Ramos (cell line): ENCODE measurements around the gene PHOSPHO2.

Source experiments
- in situ Hi-C: fragments of 300-500 bp; cut with MboI; formaldehyde crosslinking; loops from one replicate; pipeline ENCODE4 v1.14.3; 2022; ENCODE audit warnings: low sequenced_read_pairs; ENCODE audit not compliant: unreplicated experiment

PHOSPHO2 gene

DNA sequence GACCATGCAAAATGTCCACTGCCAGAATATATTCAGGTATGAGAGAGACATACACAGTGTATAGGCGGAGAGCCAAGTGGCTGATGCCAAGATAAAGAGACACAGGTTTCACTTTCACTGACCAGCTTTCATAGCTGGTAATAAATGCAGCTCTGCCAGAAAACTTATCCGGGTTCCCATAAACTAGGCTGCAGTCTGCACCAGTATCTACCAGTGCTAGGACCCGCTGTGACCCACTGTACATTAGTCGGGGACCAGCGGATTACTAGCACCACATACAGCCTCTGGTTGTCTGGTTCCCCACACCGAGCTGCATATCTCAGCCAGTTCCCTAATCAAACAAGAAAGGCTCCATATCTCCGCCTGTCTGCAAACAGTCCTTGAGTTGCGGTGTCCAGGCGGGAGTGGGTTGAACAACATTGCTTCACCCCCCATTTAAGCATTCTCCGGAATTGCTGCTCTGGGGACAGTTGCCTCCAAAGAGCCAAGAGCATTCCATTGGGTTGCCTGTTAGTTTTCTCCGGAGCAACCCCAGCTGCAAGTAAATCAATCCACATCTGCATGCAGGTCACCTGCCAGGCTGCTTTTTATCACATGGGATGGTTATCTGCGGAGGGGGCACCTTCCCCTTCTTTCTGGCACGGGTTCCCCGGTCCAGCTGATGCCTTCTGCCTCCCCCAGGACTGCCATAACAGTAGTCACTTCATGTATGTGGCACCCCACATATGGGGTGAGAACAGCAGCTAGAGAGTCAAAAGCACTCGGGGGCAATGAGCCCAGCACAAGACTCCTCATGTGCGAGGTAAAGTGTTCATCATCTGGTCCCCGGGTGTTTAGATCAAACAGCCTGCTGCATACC, 21.3 kb downstream of the PHOSPHO2 start:
- in situ Hi-C loops: no loop called here

DNA sequence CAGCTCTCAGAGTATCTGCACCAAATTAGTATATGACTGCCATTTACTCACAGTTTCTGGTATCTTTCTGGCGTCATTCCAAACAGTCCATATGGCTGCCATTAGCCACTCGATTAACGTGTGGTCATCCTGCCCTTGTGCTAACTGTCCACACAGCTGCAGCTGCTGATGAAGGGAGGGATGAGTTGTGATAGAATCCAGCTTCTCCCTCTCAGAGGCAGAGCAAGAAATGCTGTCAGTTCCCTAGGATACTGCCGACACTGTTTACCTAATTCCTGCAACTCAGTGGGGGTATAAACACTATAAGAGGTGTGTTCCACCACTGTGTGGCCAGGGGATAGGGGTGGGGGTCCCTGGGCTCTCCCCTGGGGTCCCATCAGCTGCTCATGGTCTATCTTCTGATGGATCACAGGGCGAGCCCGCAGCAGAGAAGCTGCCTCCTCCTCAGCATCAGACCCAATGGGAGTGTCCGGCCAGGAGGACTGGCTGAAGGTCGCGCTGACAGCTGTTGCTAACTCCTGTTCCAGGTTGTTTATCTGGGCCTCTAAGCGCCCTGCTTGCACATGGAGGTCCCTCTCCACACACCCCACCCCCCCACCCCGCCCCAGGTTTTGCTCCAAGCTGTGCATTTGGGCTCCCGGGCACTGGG, 22.1 kb downstream of the PHOSPHO2 start:
- in situ Hi-C loops: no loop called here

DNA sequence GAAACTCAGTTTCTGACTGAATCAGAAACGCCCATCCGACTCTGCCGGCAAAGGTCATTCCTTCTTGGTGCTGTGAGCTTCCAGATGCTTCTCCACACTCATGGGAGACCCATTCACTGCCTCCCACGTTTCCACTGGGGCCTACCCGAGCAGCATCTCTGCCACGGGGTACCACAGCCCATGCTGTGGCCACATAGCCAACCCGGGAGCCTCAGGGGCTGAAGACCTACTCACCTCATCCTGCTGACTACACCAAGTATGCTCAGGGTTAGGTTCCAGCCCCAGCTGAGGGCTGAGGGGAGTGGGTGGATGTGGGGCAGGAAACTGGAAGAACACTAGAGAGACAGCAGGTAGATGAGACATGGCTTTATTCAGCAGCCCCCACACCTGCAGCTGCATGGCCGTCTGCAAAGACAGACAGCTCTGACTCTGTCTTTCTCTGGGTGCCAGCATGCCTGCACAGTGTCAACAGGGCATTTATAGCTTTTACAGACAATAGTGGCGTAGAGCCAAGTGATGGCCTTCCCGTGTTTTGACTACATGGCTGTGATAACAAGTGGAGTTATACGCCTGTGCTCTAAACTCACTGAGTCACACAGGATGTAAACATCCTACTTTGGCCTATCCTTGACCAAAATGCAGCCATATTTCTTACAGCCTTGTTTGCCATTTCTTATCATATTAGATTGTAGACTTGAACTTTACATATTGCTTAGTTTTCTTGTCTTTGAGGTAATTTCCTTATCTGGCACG, 22.8 kb downstream of the PHOSPHO2 start:
- in situ Hi-C loops: no loop called here

DNA sequence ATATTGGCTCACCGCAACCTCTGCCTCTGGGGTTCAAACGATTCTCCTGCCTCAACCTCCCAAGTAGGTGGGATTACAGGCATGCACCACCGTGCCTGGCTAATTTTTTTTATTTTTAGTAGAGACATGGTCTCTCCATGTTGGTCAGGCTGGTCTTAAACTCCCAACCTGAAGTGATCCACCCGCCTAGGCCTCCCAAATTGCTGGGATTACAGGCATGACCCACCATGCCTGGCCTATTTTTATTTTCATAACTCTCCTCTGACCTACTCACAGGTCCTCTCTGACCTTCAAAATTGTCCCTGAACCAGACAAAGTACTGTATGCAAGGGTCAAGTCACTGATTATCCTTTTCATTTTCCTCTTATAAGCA, 23.4 kb downstream of the PHOSPHO2 start:
- in situ Hi-C loops: no loop called here

DNA sequence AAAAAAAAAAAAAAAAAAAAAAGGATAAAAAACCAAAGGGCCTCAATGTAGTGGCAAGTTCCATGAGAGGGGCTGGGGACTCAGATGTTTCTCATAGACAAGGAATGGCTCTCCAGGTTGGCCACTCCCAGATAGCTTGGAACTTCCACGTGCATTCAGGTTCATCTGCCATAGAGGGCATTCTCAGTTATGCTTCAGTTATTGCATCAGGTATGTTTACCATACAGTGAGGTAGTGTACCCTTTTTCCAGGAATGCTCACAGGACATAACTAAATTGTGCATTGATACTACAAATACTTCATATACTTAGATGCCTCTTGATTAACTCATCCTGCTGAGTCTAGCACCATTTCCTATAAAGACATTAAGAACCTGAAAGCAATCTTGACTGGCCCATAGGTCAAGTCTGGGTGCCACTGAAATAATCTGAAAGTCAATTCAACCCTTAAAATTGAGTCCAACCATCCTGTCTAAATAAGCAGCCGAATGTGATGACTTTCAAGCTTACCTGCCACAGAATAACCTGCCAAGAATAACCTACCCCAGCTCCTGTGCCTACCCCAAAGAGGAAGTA, 24.7 kb downstream of the PHOSPHO2 start:
- in situ Hi-C loops: no loop called here

DNA sequence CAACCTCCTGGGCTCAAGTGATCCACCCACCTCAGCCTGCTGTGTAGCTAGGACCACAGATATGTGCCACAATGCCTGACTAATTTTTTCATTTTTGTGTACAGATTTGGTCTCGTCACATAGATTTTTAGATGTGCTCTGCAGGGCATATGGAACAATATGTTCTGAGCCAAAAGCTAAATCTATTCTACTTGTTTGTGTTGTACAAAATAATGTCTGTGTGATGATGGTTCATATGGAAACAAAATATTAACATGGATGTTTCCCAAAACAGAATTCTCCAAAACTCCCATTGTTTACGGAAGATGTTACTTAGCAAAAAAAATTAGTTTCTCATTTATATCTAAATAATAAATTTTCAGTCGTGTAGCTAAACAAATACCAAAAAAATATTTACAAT, 26.7 kb downstream of the PHOSPHO2 start:
- in situ Hi-C loops: no loop called here

DNA sequence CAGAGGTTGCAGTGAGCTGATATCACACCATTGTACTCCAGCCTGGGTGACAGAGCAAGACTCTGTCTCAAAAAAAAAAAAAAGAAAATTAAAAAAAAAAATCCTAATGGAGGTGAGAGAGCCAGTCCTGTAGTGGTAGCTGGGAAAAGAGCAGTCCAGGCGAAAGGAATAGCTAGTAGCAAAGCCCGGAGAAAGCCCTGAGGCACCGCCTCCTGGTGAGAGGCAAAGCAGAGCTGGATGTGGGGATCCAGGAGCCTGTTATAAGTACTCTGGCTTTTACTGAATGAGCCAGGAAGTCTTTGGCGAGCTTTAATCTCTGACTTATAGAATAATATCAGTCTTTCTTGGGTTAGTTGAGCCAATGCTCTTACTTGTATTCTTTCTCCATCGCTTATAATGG, 32.8 kb downstream of the PHOSPHO2 start:
- in situ Hi-C loops: no loop called here

DNA sequence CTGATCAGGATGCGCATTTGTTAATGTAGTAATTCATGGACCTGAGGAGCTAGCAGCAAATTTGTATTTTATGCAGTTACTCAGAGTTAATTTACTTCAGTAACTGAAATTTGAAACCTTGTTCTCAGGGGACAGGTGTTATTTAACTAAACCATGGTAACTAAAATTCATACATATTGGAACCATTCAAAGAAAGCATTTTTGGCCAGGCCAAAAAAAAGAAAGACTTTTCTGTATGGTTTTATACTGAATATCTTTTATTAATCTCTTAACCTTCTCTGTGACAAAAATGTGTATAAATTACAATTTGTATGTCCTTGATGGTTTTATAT, 35.0 kb downstream of the PHOSPHO2 start:
- in situ Hi-C loops: no loop called here

DNA sequence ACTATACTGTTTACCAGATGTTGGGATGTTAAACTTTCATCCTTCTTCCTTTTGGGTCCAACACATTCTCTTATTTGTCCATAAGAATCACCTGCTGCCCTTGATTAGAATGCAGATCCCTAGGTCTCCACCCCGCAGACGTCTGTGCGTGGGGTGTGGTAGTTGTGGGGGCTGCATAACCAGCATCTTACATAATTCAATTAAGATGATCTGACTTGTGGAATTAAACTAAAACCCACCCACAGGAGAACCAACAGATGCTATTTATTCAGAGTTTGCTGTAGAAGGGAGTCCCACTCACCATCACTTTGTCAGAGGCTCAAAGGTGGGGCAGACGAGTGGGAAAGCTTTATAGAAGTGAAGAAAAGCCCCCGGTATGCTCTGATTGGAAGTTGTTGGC, 37.8 kb downstream of the PHOSPHO2 start:
- in situ Hi-C loops: no loop called here

DNA sequence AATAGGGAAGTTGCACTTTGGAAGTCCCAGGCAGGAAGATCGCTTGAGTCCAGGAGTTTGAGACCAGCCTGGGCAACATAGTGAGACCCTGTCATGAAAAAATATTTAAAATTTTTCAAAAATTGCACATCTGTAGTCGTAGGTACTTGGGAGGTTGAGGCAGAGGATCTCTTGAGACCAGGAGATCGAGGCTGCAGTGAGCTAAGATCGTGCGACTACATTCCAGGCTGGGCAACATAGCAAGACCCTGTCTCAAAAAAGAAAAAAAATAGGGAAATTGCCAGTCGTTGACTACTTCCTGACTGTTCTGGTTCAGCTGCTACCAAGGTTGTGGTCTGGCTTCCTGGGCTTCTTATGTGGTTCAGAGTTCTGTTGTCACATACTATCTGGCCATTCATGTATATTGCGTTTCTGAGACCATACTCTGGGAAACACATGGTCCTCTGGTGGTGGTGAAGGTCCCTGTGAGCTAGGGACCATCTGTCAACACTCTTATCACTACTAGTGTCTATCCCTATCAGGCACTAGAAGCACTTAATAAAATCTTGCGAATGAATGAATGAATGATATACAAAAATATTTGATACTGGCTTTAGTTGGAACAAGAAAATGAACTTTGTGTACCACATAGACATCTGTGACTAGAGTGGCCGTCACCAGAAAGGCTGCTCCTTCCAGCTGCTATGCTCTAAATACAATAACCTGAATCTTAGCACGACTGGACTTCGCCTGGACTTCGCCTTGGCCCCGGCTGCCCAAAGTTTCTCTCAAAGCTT, 38.5 kb downstream of the PHOSPHO2 start:
- in situ Hi-C loops: no loop called here

DNA sequence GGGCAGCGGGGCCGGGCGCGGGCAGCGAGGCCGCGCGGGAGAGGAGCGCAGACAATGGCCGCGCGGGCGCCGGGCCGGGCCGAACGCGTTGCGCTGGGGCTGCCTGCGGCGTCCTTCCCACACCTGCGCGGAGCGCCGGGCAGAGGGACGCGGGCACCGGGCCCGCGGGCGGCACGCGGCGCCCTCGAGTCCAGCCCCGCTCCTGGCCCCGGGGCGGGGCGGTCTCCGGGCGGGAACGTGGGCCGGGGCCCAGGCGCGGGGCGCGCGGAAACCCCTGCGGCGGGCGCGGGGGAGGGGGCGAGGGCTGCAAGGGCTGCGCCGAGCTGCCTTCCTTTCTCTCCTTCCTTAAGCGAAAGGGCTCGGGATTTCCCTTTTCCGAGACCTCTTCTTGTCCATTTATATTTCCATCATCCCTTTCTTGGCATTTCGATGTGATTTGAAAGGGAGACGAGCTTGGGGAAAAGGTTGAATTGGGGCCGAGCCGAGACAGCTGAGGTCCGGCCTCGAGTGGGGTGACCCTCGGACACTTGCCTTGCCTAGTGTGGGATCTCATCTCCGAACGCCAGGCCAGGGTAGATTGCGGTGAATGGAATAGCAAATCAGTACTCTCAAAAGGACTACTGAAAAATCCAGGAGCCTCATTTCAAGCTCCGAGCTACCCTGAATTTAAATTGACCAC, 40.0 kb downstream of the PHOSPHO2 start:
- in situ Hi-C loops: no loop called here

DNA sequence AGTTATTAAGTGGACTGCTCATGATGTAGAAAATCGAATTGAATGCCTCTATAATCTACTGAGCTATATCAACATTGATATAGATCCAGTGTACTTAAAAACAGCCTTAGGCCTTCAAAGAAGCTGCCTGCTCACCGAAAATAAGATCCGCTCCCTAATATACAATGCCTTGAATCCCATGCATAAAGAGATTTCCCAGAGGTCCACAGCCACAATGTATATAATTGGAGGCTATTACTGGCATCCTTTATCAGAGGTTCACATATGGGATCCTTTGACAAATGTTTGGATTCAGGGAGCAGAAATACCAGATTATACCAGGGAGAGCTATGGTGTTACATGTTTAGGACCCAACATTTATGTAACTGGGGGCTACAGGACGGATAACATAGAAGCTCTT, 41.4 kb downstream of the PHOSPHO2 start:
- in situ Hi-C loops: no loop called here

DNA sequence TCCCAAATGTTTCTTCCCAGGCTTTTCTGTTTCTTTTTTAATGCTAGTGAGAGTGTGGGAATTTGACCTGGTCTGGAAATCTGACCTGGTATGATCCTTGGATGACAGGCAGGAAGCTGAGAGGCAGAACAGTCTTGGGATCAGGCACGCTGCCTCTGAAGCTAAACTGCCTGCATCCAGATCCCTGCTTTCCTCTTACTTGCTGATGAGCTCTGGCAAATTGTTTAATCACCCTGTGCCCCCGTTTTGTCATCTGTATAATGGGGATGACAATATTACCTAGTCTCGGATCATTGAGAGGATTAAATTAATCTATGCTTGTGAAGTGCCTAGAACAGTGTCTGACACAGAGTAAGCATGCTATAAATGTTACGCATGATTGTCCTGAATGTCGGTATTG, 42.6 kb downstream of the PHOSPHO2 start:
- in situ Hi-C loops: no loop called here

DNA sequence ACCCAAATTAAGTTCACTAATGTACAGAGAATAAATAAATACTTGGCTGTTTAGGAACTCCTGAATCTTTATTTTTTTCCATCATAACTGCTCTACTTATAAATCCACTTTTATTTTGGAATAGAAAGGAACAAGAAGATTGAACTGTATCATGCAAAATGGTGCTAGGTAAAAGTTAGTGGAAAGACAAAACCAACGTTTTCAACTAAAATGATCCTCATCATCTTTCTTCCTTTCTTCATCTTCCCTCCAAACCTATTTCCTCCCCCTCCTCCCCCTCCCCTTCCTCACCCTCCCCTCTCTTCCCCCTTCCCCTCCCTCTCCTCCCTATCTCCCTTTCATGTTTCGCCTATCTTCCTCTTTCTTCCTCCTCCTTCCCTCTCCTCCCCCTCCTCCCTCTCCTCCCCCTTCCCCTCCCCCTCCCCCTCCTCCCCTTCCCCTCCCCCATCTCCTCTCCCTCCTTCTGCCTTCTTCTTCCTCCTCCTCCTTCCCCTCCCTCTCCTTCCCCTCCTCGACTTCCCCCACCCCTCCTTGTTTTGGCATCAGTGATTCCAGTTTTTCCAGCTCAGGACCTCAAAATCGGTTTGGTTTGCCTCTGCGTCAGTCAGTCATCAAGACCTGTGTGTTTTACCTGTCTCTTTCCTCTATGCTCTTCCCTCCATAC, 44.4 kb downstream of the PHOSPHO2 start:
- in situ Hi-C loops: no loop called here

DNA sequence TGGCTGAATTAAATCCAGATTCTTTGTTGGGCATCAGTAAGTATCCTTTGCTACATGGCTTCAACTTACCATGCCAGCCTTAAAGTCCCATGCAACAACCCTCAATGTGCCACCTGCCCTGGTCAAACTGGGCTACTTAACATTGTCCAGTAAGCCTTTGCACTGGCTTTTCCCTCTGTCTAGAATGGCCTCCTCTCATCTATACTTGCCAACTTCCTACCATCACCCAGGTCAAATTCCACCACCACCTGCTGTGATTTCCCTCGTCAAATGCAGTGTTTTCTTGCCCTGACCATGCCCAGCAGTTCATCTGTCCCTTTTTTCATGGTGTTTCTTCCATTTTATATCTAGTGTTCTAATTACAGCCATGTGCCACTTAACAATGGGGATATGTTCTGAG, 45.1 kb downstream of the PHOSPHO2 start:
- in situ Hi-C loops: no loop called here

DNA sequence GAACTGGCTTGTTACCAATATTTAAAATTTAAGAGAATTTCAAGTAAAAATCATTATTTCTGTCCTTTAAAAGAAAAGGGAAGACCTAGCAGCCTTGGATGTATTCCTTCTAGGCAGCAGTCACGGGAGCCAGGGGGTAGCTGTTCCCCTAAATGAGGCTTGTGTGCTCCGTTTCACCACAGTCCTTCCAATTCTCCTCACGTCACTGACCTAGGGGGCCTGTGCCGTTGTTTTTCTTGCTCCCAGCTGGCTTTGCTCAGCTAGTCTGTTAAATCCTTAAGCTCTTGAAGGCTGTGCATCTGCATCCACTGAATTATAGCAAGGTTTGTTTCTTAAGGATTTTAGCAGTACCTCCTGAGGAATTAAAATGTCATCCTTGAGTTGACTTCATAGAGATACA, 49.3 kb downstream of the PHOSPHO2 start:
- in situ Hi-C loops: no loop called here

DNA sequence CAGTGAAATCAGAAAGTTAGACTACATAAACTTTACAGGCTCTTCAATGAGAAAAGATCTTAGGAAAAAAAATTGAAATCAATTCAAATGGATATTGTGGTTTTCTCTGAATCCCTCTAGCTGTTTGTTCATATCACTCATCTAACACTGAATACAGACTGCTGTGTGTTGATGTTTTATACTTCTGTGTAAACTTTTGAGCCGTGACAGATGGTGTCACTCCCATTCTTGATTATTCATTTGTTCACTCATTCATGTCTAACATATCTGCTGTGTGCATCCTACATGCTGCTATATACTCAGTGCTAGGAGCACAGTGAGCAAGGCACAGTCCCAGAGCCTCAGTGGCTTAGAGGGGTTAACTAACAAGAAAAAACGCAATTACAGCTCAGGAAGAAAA, 52.0 kb downstream of the PHOSPHO2 start:
- in situ Hi-C loops: no loop called here

DNA sequence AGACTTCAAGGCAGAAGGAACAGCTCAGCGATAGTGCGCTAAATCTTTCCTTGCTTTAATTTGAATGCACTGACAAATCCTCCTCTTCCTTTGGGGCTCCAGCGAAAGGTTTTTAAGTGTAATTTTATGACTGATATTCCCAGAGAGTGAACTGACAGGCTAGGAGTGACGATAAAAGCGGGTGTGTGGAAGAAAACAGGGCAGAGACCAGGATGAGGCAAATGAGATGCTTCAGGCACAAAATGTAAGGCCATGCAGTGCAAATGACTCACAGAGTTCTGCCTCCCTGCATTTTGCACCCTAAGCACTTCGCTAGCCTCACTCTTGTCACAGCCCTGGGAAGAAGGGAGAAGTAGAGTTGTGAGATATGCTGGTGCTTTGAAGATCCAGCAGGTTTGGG, 54.0 kb downstream of the PHOSPHO2 start:
- in situ Hi-C loops: no loop called here
